Superior temporal gyrus (tissue), 1 donor: ENCODE data around the gene TTF2.
A peak's percentile ranks its signal among the peaks of the same experiment; 100 is the strongest.

ENCODE experiments used
- DNase-seq: peaks from one replicate; pipeline ENCODE4 v3.0.0-alpha.2; 2016; ENCODE audit errors: extremely low spot score

TTF2 gene

GRCh38 chr1:117120774-117121588 lies 60.9 kb downstream of the TTF2 start:
- no peak for DNase-seq

DNA sequence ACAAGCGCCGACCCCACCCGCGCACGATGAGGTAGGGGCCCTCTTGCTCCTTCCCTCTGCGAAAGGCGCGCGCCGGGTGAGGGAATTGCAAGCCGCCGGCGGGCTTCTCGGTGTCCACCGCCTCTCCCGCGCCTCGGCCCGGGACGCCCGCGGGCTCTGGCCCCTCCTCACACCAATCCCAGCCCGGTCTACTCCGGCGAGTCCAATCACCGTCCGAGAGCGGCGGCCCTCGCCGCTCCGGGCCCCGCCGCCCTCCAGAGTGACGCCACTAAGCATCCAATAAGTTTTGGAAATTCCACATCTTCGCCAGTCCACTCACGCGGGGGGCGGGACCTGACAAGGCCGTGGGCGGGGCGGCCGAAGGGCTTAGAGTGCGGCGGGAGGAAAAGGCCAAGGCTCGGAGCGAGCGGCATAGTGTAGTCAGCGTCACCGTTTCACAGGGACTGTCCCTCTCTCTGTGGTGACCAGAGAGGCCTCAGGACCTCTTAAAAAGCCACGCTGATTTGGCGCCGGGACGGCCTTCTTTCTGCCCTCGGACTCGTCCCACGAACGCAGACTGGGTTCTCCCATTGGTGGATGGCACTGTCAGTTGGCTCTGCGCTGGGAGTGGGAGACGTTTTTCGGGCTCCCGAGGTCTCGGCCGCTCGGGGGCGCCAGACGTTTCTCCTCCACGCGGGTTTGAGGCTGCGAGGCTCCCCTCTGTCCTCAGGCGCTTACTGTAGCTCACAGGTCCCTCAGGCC lies 61.6 kb downstream of the TTF2 start, which contains the start of gene TRIM45:
TSS of gene TRIM45 (minus strand) at position 161 of the 741 bp plus-strand sequence. CDS start 548 bp downstream, outside the sequence.
- peak; percentile 99 for DNase-seq

DNA sequence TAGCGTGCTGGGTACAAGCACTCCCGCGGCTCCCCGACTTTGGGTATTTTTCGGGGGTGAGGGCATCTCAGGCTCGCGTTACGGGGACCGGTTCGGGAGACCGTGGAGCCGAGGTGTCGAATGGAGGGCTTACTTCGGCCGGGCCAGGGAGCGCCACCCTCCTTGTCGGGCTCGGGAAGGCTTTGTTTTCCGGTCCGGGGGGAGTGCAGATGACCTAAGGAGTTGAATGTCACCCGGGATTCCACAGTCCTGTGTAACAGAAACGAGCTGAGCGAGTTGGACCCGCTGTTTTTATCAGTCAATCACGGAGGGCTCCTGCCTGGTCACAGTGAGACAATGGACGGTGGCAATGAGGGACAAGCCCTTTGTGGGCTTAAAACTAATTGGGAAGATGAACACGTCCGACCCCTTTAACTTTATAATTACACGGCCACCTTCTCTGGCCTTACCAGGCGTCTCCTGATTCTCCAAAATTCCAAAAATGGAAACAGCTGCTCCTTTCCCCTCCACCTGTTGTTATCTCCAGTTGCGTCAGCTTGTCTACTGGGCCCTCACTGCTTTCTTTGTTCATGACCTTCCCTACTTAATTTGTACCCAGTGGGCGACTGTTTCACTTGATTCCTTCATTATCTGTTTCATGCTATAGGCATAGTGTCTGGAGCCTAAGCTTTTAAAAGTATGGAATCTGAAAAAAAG lies 62.4 kb downstream of the TTF2 start:
- DNase-seq = no peak

GRCh38 chr1:117123274-117123673 lies 63.1 kb downstream of the TTF2 start:
- no peak for DNase-seq

DNA sequence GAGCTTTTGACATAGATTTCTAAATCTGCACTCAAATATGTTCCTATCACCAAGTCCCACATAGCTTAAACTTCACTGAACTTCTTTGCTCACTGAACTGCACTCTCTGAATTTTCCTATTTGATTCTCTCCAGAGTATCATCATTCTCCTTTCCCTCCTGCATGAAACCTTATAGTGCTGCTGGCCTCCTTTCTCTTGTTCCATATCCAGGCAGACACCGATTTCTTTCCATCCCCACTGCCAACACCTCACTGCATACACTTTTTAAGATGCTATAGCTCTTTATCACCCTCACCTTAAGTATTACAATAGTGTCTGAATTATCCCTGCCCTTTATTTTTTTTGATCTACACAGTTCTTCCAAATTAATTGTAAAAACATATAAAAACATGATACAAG lies 64.5 kb downstream of the TTF2 start:
- DNase-seq = no peak

GRCh38 chr1:117127795-117128194 lies 67.7 kb downstream of the TTF2 start:
- DNase-seq = no peak

DNA sequence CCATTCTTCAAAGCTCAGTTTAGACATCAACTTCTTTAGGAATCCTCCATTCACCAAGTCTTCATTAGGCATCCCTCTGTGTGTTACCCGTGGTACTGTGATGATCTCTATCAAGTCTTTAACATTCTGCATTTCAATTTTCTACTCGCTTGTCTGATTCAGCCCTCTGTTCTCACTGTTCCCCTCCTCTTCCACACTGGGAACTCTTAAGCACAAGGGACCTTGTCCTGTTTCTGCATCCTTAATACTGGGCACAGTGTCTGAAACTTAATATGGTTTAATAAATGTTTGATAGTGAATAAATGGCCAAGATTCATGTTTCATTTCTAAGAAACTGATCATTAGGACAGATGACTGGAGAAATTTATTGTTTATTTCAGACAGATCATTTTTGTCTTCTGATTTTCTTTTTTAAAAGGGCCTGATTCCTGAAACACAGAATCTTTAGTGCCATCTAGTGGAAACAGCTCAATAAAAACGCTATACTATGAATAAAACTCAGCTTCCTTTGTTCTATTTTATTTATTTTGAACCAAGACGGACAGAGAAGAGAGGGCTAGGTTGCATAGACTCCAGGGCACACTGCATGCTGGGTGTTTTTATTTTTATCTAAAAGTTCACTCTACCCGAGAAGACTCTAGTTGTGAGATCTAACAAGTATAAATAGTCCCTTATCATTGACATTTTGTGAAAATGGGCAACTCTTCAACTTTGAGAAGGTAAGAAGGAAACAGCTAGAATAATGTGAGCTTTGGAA lies 68.4 kb downstream of the TTF2 start:
- peak; percentile 86 for DNase-seq

- no peak for DNase-seq
These were observed 70.4 kb downstream of the TTF2 start for GRCh38 chr1:117130526-117130925.

DNA sequence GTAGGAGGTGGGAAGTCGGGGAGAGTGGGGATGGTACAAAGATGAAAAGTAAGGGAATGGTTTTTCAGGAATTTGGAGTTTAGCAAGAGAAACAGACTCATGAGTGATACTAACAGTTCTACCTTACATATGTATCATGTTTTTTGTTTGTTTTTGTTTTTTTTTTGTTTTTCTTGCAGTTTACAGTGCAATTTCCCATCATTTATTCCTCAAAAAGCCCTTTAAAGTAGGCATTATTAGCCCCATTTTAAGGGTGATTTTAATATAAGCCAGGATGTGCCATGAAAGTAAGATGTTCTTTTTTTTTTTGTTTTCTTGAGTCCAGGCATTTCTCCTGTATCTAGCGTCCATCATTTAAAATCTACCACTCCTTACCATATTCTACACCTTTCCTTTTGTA lies 75.2 kb downstream of the TTF2 start:
- DNase-seq = no peak

DNA sequence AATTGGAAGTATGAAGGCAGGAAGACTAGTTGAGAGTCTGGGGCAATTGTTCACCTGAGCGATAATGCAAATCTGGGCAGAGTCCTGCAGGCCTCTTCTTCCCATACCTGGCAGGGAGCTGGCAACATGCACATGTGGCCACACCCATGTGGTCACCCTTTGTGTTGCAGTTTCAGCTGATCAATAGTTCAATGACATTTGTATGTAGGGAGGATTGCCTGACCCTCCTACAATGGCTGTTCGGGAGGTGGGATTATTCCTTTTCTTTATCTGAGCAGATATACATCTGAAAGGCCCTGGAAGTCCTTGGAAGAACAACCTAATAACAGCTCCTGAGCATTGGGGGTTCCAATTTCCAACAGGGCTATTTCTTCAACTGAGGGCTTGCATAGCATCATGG lies 76.6 kb downstream of the TTF2 start:
- no peak for DNase-seq

GRCh38 chr1:117137281-117137855 lies 77.2 kb downstream of the TTF2 start:
- DNase-seq = no peak

DNA sequence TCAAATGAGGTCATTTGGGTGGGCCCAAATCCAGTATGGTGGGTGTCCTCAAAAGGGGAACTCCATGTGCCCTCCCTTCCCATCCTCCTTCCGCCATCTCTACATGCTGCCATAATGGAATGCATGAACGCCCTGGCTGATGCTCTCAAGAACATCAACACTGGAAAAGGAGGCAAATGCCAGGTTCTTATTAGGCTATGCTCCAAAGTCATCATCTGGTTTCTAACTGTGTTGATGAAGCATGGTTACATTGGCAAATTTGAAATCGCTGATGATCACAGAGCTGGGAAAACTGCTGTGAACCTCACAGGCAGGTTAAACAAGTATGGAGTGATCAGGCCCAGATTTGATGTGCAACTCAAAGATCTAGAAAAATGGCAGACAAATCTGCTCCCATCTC lies 78.0 kb downstream of the TTF2 start:
- no peak for DNase-seq

GRCh38 chr1:117138561-117138960 lies 78.4 kb downstream of the TTF2 start:
- no peak for DNase-seq

DNA sequence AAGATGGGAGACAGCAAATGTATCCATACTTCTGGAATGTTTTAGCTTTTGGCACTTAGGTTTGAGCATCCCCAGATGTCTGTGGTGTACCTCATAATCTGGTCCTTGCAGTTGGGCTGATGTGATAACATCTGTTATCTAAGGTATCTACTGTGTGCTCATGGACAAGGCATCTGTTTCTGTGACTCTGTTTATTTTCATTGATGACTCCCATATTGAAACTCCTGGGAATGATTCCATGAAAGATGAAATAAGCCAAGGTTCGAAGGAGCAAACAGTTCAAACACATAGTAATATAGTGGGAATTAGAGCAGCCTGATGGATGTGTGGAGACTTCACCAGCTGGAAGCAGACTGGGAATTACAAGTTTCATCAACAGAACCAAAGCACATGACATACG lies 82.1 kb downstream of the TTF2 start:
- DNase-seq = no peak

DNA sequence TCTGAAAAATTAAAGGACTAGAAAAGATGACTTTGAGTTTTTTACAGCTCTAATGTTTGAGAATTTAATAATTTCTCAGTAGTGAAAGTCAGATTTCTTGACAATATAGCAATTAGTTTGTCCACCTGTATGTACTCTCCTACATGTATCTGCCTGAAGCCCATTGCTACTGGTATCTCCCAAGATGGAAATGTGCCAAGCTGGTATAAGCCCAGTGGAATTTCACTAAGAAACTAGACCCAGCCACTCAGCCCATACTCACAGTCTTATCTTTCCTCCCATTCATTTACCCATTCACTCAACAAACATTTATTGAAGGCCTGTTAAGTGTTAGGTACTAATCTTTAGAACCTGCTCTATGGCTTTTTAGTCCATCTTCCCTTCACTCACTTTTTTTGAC lies 83.0 kb downstream of the TTF2 start:
- no peak for DNase-seq

GRCh38 chr1:117143871-117144270 lies 83.7 kb downstream of the TTF2 start:
- no peak for DNase-seq

- no peak for DNase-seq
These were observed 85.9 kb downstream of the TTF2 start for GRCh38 chr1:117146072-117146471.

GRCh38 chr1:117146575-117147340 lies 86.6 kb downstream of the TTF2 start:
- no peak for DNase-seq

- no peak for DNase-seq
These were observed 87.3 kb downstream of the TTF2 start for GRCh38 chr1:117147341-117147831.

- DNase-seq = no peak
These were observed 87.9 kb downstream of the TTF2 start for GRCh38 chr1:117147856-117148588.
